ENCODE data around the gene APOL5. TPM values are rescaled to one million over a fixed set of nuclear protein-coding genes. Genes with fewer than 3 reads are reported as not detected.

The APOL5 gene
- total and polyA plus RNA-seq, 9 of the 15 experiments (the other 6 are each of a cell fraction or from before 2014, with no cell fraction given) = not detected

DNA sequence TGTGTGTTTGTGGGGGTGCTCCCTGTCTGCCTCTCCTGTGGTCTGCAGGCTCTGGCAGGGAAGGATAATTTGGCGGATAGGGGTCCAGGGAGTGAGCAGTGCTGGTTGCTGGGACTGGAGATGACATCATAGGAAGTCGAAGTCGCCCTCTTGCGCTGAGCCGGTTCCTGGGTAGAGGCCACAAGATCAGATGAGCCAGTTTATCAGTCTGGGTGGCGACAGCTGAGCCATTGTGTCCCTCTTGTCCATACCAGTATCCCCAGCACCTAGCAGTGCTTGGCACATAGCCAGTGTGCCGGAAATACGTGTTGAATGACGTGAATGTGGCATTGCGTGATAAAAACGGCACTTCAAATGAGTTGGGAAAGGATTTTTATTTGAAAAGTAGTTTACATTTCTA is 9.8 kb downstream of the APOL5 start (continued):
- TF ChIP-seq NR2C2 (CRISPR knock-in tag; IDR thresholded peaks at IDR 0.05) = no peak
- peak; percentile 24; the same call in 1 of the 2 replicates for TF ChIP-seq NR2C2 (tag; IDR thresholded peaks at IDR 0.05)

- Histone ChIP-seq H3K4me3 (no peak overlapping the region), H3K9me1 (ENCODE audit: control insufficient read depth, insufficient read depth, low read length) (no peaks in the 10 kb centered on the region), H3K4me1 (replicated peaks in 1 of 2; ENCODE audit: control insufficient read depth in 2 of 2, insufficient read depth in 2 of 2, low read length in 2 of 2) (peaks cover 6 to 9% of the 10 kb centered on the region in 2 experiments), H4K20me1 (replicated peaks; ENCODE audit: control insufficient read depth, insufficient read depth, low read length) (no peaks in the 10 kb centered on the region), H3K9ac (ENCODE audit: insufficient read depth in 1 of 2, low read depth in 2 of 2, low read length in 2 of 2) (no peak overlapping the region), H3K27ac (ENCODE audit: extremely low read depth, low read depth, low read length) (no peak overlapping the region), H3K4me2 (ENCODE audit: insufficient read depth, low read length) (no peak overlapping the region), H2AFZ (ENCODE audit: low read depth, low read length) (no peak overlapping the region), H3K79me2 (ENCODE audit: control insufficient read depth, insufficient read depth, low read length) (no peaks in the 10 kb centered on the region), H3K9me3 (replicated peaks; ENCODE audit: control insufficient read depth, insufficient read depth, low read depth, low read length) (no peaks in the 10 kb centered on the region), H3K27me3 (ENCODE audit: control insufficient read depth in 2 of 2, insufficient read depth in 2 of 2, low read length in 2 of 2) (peaks cover 10 to 18% of the 10 kb centered on the region in 2 experiments; a peak in 4 of 5 replicates), H3K36me3 (ENCODE audit: control insufficient read depth, insufficient read depth, low read length) (no peaks in the 10 kb centered on the region)
- ATAC-seq (no peak), DNase-seq (ENCODE audit: extremely low read depth in 1 of 4, low spot score in 3 of 4) (no peak), FAIRE-seq (no peak)
- 26% methylated on average over 12 of the region's 12 CpGs for WGBS (ENCODE audit: insufficient coverage, low coverage, missing lambda C conversion rate)
- CTCF ChIA-PET (ENCODE audit: low intra/inter-chr PET ratio) = no interaction called here
- POLR2A ChIA-PET = interaction anchor here (1.1 kb wide), 1 partner anchor 10 kb away, joined by 3 read pairs; no protein-coding TSS in a partner anchor
- BruUV-seq (replicated peaks) = no TSS peak
- in situ Hi-C loops (cut with MboI) (no loop called here), intact Hi-C loops (cut with micrococcal nuclease) (loop anchor here (10.0 kb wide), 1 partner anchor 116 kb away; no protein-coding TSS in a partner anchor)
- no peak for TF ChIP-seq ZBTB17 (CRISPR knock-in tag; IDR thresholded peaks at IDR 0.05)
- no peak for TF ChIP-seq CHD2 (IDR thresholded peaks at IDR 0.05; ENCODE audit: low read depth, low read length)
- no peak for TF ChIP-seq HLTF (IDR thresholded peaks at IDR 0.05)
- no peak for TF ChIP-seq HNRNPL (IDR thresholded peaks at IDR 0.05; ENCODE audit: low read depth, low read length)
- TF ChIP-seq ZBTB34 (CRISPR knock-in tag; IDR thresholded peaks at IDR 0.05) = no peak
- TF ChIP-seq CTBP1 (IDR thresholded peaks at IDR 0.05; ENCODE audit: borderline replicate concordance) = no peak
- TF ChIP-seq ZNF3 (CRISPR knock-in tag; IDR thresholded peaks at IDR 0.05) = no peak
These were observed 11.1 kb downstream of the APOL5 start for GRCh38 chr22:35728639-35729308.
